Colonic mucosa (tissue), 4 donors: ENCODE data around the gene CLEC11A. TPM values are rescaled to one million over a fixed set of nuclear protein-coding genes. Genes with fewer than 3 reads are reported as not detected.

ENCODE experiments used
- DNase-seq: peaks from one replicate; pipeline ENCODE4 v3.0.0-alpha.2; 2020
- H3K27ac ChIP-seq: fragments of 200-600 bp; one replicate; pipeline ENCODE4 v1.8.0; 2021
- H3K27me3 ChIP-seq: fragments of 200-600 bp; one replicate; pipeline ENCODE4 v1.8.0; 2021
- H3K36me3 ChIP-seq: fragments of 200-600 bp; one replicate; pipeline ENCODE4 v1.8.0; 2021
- H3K4me1 ChIP-seq: fragments of 200-600 bp; one replicate; pipeline ENCODE4 v1.8.0; 2021; ENCODE audit warnings: mild to moderate bottlenecking
- H3K4me3 ChIP-seq: fragments of 200-600 bp; one replicate; pipeline ENCODE4 v1.8.0; 2021
- H3K9ac ChIP-seq, 2 donors: one replicate each; pipeline ENCODE4 v1.7.0; 2013; ENCODE audit warnings: control low read depth in 2 of 2, low read depth in 2 of 2, low read length in 2 of 2
- H3K9me3 ChIP-seq: fragments of 200-600 bp; one replicate; pipeline ENCODE4 v1.8.0; 2021
- CTCF ChIP-seq: fragments of 200-600 bp; IDR thresholded peaks from one replicate; pipeline ENCODE4 v1.8.0; 2022; ENCODE audit warnings: antibody characterized with exemption, mild to moderate bottlenecking
- intact Hi-C: fragments of 100-400 bp; cut with DNase I; formaldehyde crosslinking; loops from one replicate; pipeline ENCODE4 v1.14.1; 2022
- total RNA-seq, 2 donors: library from RNA; stranded (reverse); fragmentation: NEBNext Ultra II Directional in 1 of 2; extraction: Animal tissue kit (Norgen Biotek cat#: 25700) in 1 of 2; gene quantifications; one replicate each; pipeline ENCODE4 v1.2.1, GENCODE V29; 2021
- donor health status: healthy.
- donor health status: DM: no; HTN: no; CAD: no.
- donor health status: DM: no; HTN: no; CAD: no.

Gene CLEC11A
- total RNA-seq, 2 donors from 2014 or later: 4.5 to 5.1 TPM

GRCh38 chr19:50725218-50725910, 2.2 kb downstream of the CLEC11A start:
- H3K4me3 ChIP-seq: peak overlapping the region; percentile 51
- no peaks in the 10 kb centered on the region for H3K9me3 ChIP-seq
- H3K27me3 ChIP-seq: peaks cover 9% of the 10 kb centered on the region
- peak overlapping the region; percentile 58 to 72 for H3K9ac ChIP-seq
- intact Hi-C loops: no loop called here
- DNase-seq: no peak
- H3K4me1 ChIP-seq: no peaks in the 10 kb centered on the region
- no peak overlapping the region for H3K27ac ChIP-seq
- no peak for TF ChIP-seq CTCF
- H3K36me3 ChIP-seq: no peaks in the 10 kb centered on the region

- intact Hi-C loops: no loop called here
- H3K4me1 ChIP-seq: no peaks in the 10 kb centered on the region
- H3K36me3 ChIP-seq: no peaks in the 10 kb centered on the region
- H3K27me3 ChIP-seq: peaks cover 9% of the 10 kb centered on the region
- no peak for TF ChIP-seq CTCF
- H3K9ac ChIP-seq: peak overlapping the region in 1 of 2 donors; percentile 58
- no peak overlapping the region for H3K4me3 ChIP-seq
- H3K9me3 ChIP-seq: no peaks in the 10 kb centered on the region
- no peak for DNase-seq
- no peak overlapping the region for H3K27ac ChIP-seq
Observed at GRCh38 chr19:50725911-50726230, 2.7 kb downstream of the CLEC11A start.

GRCh38 chr19:50728084-50728737, 5.0 kb downstream of the CLEC11A start:
- no peaks in the 10 kb centered on the region for H3K9me3 ChIP-seq
- H3K27ac ChIP-seq: no peak overlapping the region
- H3K4me3 ChIP-seq: no peak overlapping the region
- no peaks in the 10 kb centered on the region for H3K4me1 ChIP-seq
- H3K36me3 ChIP-seq: no peaks in the 10 kb centered on the region
- H3K27me3 ChIP-seq: peaks cover 8% of the 10 kb centered on the region
- no peak for TF ChIP-seq CTCF
- intact Hi-C loops: no loop called here
- no peak overlapping the region for H3K9ac ChIP-seq
- DNase-seq: peak; percentile 48

GRCh38 chr19:50729894-50730293, 6.7 kb downstream of the CLEC11A start:
- Histone ChIP-seq H3K27ac (no peak overlapping the region), H3K36me3 (no peaks in the 10 kb centered on the region), H3K4me1 (no peaks in the 10 kb centered on the region), H3K9ac (no peak overlapping the region), H3K9me3 (no peaks in the 10 kb centered on the region), H3K27me3 (no peaks in the 10 kb centered on the region), H3K4me3 (no peak overlapping the region)
- no peak for DNase-seq
- intact Hi-C loops: no loop called here
- TF ChIP-seq CTCF: no peak

- intact Hi-C loops: no loop called here
- Histone ChIP-seq H3K9ac (no peak overlapping the region), H3K27ac (no peak overlapping the region), H3K9me3 (no peaks in the 10 kb centered on the region), H3K4me1 (no peaks in the 10 kb centered on the region), H3K36me3 (no peaks in the 10 kb centered on the region), H3K4me3 (no peak overlapping the region), H3K27me3 (no peaks in the 10 kb centered on the region)
- no peak for TF ChIP-seq CTCF
- no peak for DNase-seq
Observed at GRCh38 chr19:50735869-50736268, 12.7 kb downstream of the CLEC11A start.
